ENCODE measurements around the gene SEPSECS. TPM values are rescaled to one million over a fixed set of nuclear protein-coding genes. Genes with fewer than 3 reads are reported as not detected.
A peak's percentile ranks its signal among the peaks of the same experiment; 100 is the strongest.

SEPSECS gene
- total and polyA plus RNA-seq, 9 of the 15 experiments (the other 6 are each of a cell fraction or from before 2014, with no cell fraction given): 3.9 to 17.2 (median 7.9) TPM

DNA sequence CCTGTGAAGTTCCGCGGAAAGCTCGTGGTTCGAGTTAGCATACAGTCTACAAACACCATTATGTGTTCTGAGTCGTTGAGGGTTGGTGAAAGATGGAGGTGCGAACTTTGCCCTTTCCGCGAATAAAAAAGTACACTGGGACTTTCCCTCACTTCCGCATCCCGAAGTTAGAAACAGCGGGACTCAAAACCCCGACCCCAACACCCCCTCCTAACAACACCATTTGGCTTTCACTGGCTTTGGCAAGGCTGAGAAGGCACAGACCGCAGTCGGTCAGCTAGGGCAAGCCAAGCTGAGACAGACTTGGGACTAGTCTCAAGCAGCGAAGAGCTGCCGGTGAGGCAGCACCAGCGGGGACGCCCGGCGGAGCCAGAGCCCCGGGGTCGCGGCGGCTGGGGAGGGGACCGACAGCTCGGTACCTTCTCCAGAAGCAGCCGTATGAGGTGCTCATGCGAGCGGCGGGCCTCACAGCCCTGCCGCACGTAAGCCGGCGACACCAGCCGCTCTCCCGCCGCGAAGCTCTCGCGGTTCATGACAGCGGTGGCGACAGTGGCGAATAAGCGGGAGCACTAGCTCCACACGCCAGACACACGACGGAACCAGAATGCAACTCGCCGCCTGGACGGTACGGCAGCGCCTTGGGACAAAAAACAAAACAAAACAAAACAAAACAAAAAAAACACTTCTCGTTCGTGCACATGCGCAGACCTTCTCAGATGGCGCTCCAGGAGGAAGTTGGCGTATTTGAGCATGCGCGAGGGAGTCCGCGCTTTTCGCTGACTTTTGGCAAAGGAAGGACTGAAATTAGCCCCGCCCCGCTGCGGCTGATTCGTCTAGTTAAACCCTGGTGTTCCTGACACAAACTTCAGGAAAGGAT lies at the start of gene SEPSECS (continued):
- TF ChIP-seq, protein P1, sequence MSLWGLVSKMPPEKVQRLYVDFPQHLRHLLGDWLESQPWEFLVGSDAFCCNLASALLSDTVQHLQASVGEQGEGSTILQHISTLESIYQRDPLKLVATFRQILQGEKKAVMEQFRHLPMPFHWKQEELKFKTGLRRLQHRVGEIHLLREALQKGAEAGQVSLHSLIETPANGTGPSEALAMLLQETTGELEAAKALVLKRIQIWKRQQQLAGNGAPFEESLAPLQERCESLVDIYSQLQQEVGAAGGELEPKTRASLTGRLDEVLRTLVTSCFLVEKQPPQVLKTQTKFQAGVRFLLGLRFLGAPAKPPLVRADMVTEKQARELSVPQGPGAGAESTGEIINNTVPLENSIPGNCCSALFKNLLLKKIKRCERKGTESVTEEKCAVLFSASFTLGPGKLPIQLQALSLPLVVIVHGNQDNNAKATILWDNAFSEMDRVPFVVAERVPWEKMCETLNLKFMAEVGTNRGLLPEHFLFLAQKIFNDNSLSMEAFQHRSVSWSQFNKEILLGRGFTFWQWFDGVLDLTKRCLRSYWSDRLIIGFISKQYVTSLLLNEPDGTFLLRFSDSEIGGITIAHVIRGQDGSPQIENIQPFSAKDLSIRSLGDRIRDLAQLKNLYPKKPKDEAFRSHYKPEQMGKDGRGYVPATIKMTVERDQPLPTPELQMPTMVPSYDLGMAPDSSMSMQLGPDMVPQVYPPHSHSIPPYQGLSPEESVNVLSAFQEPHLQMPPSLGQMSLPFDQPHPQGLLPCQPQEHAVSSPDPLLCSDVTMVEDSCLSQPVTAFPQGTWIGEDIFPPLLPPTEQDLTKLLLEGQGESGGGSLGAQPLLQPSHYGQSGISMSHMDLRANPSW (CRISPR knock-in tag; IDR thresholded peaks at IDR 0.05): no peak
- TF ChIP-seq, protein P2, sequence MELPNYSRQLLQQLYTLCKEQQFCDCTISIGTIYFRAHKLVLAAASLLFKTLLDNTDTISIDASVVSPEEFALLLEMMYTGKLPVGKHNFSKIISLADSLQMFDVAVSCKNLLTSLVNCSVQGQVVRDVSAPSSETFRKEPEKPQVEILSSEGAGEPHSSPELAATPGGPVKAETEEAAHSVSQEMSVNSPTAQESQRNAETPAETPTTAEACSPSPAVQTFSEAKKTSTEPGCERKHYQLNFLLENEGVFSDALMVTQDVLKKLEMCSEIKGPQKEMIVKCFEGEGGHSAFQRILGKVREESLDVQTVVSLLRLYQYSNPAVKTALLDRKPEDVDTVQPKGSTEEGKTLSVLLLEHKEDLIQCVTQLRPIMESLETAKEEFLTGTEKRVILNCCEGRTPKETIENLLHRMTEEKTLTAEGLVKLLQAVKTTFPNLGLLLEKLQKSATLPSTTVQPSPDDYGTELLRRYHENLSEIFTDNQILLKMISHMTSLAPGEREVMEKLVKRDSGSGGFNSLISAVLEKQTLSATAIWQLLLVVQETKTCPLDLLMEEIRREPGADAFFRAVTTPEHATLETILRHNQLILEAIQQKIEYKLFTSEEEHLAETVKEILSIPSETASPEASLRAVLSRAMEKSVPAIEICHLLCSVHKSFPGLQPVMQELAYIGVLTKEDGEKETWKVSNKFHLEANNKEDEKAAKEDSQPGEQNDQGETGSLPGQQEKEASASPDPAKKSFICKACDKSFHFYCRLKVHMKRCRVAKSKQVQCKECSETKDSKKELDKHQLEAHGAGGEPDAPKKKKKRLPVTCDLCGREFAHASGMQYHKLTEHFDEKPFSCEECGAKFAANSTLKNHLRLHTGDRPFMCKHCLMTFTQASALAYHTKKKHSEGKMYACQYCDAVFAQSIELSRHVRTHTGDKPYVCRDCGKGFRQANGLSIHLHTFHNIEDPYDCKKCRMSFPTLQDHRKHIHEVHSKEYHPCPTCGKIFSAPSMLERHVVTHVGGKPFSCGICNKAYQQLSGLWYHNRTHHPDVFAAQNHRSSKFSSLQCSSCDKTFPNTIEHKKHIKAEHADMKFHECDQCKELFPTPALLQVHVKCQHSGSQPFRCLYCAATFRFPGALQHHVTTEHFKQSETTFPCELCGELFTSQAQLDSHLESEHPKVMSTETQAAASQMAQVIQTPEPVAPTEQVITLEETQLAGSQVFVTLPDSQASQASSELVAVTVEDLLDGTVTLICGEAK (IDR thresholded peaks at IDR 0.05): no peak; the same call in 1 of the 2 replicates
- TF ChIP-seq, protein P2 (CRISPR knock-in tag; IDR thresholded peaks at IDR 0.05): no peak
- TF ChIP-seq EHMT2 (IDR thresholded peaks at IDR 0.05) (peak; percentile 81; the same call in 1 of the 2 replicates), HNRNPL (IDR thresholded peaks at IDR 0.05; ENCODE audit: low read depth, low read length) (no peak), ELF4 (CRISPR knock-in tag; IDR thresholded peaks at IDR 0.05) (no peak; the same call in 1 of the 2 replicates), PHB2 (IDR thresholded peaks at IDR 0.05; ENCODE audit: low read depth) (no peak), TOE1 (IDR thresholded peaks at IDR 0.05; ENCODE audit: borderline replicate concordance) (peak; percentile 45; the same call in 1 of the 2 replicates), TOE1 (CRISPR knock-in tag; IDR thresholded peaks at IDR 0.05; ENCODE audit: borderline replicate concordance, low read depth) (no peak), ZNF77 (CRISPR knock-in tag; IDR thresholded peaks at IDR 0.05) (no peak)
- TF ChIP-seq, protein P3, sequence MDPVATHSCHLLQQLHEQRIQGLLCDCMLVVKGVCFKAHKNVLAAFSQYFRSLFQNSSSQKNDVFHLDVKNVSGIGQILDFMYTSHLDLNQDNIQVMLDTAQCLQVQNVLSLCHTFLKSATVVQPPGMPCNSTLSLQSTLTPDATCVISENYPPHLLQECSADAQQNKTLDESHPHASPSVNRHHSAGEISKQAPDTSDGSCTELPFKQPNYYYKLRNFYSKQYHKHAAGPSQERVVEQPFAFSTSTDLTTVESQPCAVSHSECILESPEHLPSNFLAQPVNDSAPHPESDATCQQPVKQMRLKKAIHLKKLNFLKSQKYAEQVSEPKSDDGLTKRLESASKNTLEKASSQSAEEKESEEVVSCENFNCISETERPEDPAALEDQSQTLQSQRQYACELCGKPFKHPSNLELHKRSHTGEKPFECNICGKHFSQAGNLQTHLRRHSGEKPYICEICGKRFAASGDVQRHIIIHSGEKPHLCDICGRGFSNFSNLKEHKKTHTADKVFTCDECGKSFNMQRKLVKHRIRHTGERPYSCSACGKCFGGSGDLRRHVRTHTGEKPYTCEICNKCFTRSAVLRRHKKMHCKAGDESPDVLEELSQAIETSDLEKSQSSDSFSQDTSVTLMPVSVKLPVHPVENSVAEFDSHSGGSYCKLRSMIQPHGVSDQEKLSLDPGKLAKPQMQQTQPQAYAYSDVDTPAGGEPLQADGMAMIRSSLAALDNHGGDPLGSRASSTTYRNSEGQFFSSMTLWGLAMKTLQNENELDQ (CRISPR knock-in tag; IDR thresholded peaks at IDR 0.05; ENCODE audit: borderline replicate concordance): no peak
- TF ChIP-seq, protein P4, sequence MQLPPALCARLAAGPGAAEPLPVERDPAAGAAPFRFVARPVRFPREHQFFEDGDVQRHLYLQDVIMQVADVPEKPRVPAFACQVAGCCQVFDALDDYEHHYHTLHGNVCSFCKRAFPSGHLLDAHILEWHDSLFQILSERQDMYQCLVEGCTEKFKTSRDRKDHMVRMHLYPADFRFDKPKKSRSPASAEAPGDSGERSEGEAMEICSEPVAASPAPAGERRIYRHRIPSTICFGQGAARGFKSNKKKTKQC (CRISPR knock-in tag; IDR thresholded peaks at IDR 0.05): peak; percentile 57; the same call in 1 of the 2 replicates
